ENCODE results near the gene KDM1B. TPM values are rescaled to one million over a fixed set of nuclear protein-coding genes. Genes with fewer than 3 reads are reported as not detected.

KDM1B gene
- total and polyA plus RNA-seq, 9 of the 15 experiments (the other 6 are each of a cell fraction or from before 2014, with no cell fraction given): 1.4 to 58.9 (median 36.3) TPM

- TF ChIP-seq EP300 (IDR thresholded peaks at IDR 0.05; ENCODE audit: low read length): no peak
- no peak for TF ChIP-seq SIN3B (IDR thresholded peaks at IDR 0.05; ENCODE audit: low read depth)
- TF ChIP-seq PKNOX1 (IDR thresholded peaks at IDR 0.05): peak; percentile 87
- no peak for TF ChIP-seq SIRT6 (IDR thresholded peaks at IDR 0.05; ENCODE audit: low read depth, low read length)
- TF ChIP-seq TAF1 (IDR thresholded peaks at IDR 0.05; ENCODE audit: control insufficient read depth, extremely low read depth, insufficient read depth, low read length, severe bottlenecking): no peak
- no peak for TF ChIP-seq CC2D1A (IDR thresholded peaks at IDR 0.05)
- no peak for TF ChIP-seq HMGN3 (IDR thresholded peaks at IDR 0.05; ENCODE audit: borderline replicate concordance, extremely low read depth, insufficient read length, low read depth, low read length)
- no peak for TF ChIP-seq ZNF436 (CRISPR knock-in tag; IDR thresholded peaks at IDR 0.05)
- TF ChIP-seq ATF3 (IDR thresholded peaks at IDR 0.05): peak; percentile 99
- TF ChIP-seq ATF3 (CRISPR knock-in tag; conservative IDR thresholded peaks at IDR 0.05): no peak
- no peak for TF ChIP-seq CHD4 (IDR thresholded peaks at IDR 0.05; ENCODE audit: insufficient read depth, insufficient replicate concordance, low read depth, low read length, poor library complexity, severe bottlenecking)
- no peak for TF ChIP-seq C11orf30 (IDR thresholded peaks at IDR 0.05; ENCODE audit: low read depth)
- no peak for TF ChIP-seq ZNF76 (CRISPR knock-in tag; IDR thresholded peaks at IDR 0.05; ENCODE audit: borderline replicate concordance)
- TF ChIP-seq E2F5 (CRISPR knock-in tag; IDR thresholded peaks at IDR 0.05): no peak
- no peak for TF ChIP-seq ZNF589 (CRISPR knock-in tag; IDR thresholded peaks at IDR 0.05; ENCODE audit: low read depth)
- no peak for TF ChIP-seq EWSR1 (IDR thresholded peaks at IDR 0.05; ENCODE audit: borderline replicate concordance, low read depth, partially characterized antibody)
- no peak for TF ChIP-seq ZNF717 (CRISPR knock-in tag; IDR thresholded peaks at IDR 0.05)
- TF ChIP-seq, protein P1, sequence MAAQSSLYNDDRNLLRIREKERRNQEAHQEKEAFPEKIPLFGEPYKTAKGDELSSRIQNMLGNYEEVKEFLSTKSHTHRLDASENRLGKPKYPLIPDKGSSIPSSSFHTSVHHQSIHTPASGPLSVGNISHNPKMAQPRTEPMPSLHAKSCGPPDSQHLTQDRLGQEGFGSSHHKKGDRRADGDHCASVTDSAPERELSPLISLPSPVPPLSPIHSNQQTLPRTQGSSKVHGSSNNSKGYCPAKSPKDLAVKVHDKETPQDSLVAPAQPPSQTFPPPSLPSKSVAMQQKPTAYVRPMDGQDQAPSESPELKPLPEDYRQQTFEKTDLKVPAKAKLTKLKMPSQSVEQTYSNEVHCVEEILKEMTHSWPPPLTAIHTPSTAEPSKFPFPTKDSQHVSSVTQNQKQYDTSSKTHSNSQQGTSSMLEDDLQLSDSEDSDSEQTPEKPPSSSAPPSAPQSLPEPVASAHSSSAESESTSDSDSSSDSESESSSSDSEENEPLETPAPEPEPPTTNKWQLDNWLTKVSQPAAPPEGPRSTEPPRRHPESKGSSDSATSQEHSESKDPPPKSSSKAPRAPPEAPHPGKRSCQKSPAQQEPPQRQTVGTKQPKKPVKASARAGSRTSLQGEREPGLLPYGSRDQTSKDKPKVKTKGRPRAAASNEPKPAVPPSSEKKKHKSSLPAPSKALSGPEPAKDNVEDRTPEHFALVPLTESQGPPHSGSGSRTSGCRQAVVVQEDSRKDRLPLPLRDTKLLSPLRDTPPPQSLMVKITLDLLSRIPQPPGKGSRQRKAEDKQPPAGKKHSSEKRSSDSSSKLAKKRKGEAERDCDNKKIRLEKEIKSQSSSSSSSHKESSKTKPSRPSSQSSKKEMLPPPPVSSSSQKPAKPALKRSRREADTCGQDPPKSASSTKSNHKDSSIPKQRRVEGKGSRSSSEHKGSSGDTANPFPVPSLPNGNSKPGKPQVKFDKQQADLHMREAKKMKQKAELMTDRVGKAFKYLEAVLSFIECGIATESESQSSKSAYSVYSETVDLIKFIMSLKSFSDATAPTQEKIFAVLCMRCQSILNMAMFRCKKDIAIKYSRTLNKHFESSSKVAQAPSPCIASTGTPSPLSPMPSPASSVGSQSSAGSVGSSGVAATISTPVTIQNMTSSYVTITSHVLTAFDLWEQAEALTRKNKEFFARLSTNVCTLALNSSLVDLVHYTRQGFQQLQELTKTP (IDR thresholded peaks at IDR 0.05; ENCODE audit: low read depth in 1 of 2, partially characterized antibody in 2 of 2): no peak
- TF ChIP-seq GABPB1 (CRISPR knock-in tag; IDR thresholded peaks at IDR 0.05): no peak
- TF ChIP-seq SMAD2 (IDR thresholded peaks at IDR 0.05; ENCODE audit: low read depth, low read length): no peak
Measured at GRCh38 chr6:18148304-18149025, 6.8 kb upstream of the KDM1B start (continued).

Measured in K562 (cell line).